Peyer's patch (tissue), 4 donors: ENCODE results near the gene EPHB1.

Source experiments
- CTCF ChIP-seq, 6 experiments: fragments of 450-650 bp in 4 of 6; fragments of 200-600 bp in 2 of 6; sonication (generic) in 1 of 6; IDR thresholded peaks; one replicate each; pipeline ENCODE4 v1.5.1; 2017 to 2019; ENCODE audit warnings: antibody characterized with exemption in 6 of 6, mild to moderate bottlenecking in 3 of 6, moderate library complexity in 1 of 6
- POLR2A ChIP-seq, 2 donors: fragments of 450-650 bp; IDR thresholded peaks; one replicate each; pipeline ENCODE4 v1.5.1; 2017; ENCODE audit warnings: antibody characterized with exemption in 2 of 2, mild to moderate bottlenecking in 2 of 2, moderate library complexity in 2 of 2

DNA sequence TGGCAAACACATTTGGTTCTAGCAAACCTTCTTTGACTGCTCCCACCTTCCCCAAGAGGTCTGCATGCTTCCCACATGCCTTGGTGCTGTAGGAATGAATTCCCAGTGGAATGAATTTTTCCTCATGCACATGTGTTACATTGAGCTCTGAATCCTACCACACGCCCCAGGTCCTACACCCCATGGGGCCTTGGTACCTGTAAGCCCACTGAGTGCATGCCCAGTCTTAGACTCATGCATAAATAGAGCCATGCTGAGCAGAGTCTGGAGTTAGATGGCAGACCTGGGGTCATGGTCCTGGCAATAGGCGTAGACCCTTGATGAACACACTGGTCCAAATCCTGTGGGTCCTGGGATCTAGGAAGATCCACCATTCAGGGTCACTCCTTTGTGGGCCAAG lies 81.8 kb downstream of the EPHB1 start:
- TF ChIP-seq CTCF (IDR thresholded peaks at IDR 0.05) (no peak), POLR2A (IDR thresholded peaks at IDR 0.05) (no peak)
